GM23338 (cell line): ENCODE results near the gene DGCR8. TPM values are rescaled to one million over a fixed set of nuclear protein-coding genes. Genes with fewer than 3 reads are reported as not detected.

ENCODE experiments used
- ATAC-seq: fragments of 200-7000 bp; cut with Tn5 transposase; 3 replicates; pipeline ENCODE4 v1.9.1; 2020
- DNase-seq: peaks from one replicate; pipeline ENCODE4 v3.0.0-alpha.2; 2015; ENCODE audit warnings: low spot score
- H2AFZ ChIP-seq: fragments of 200-600 bp; sonication (generic); 2 replicates; pipeline ENCODE4 v1.8.0; 2016; ENCODE audit warnings: antibody characterized with exemption, mild to moderate bottlenecking, moderate library complexity
- H3F3A ChIP-seq: fragments of 200-600 bp; sonication (generic); replicated peaks from 2 replicates; pipeline ENCODE4 v1.8.0; 2017; ENCODE audit warnings: antibody characterized with exemption, mixed run types, low read depth
- H3K27ac ChIP-seq: fragments of 200-600 bp; sonication (generic); 2 replicates; pipeline ENCODE4 v1.6.1; 2016; ENCODE audit warnings: low read depth
- H3K27me3 ChIP-seq: fragments of 200-600 bp; sonication (generic); 2 replicates; pipeline ENCODE4 v1.8.0; 2016; ENCODE audit warnings: mild to moderate bottlenecking, mixed run types, moderate library complexity; ENCODE audit not compliant: insufficient read depth
- H3K36me3 ChIP-seq: fragments of 200-600 bp; sonication (generic); 2 replicates; pipeline ENCODE4 v1.8.0; 2016; ENCODE audit warnings: mild to moderate bottlenecking; ENCODE audit not compliant: insufficient read depth
- H3K4me1 ChIP-seq: fragments of 200-600 bp; sonication (generic); 2 replicates; pipeline ENCODE4 v1.8.0; 2016; ENCODE audit warnings: mild to moderate bottlenecking, moderate library complexity; ENCODE audit not compliant: insufficient read depth
- H3K4me2 ChIP-seq: fragments of 200-600 bp; sonication (generic); 2 replicates; pipeline ENCODE4 v1.7.1; 2017; ENCODE audit warnings: mixed run types
- H3K4me3 ChIP-seq: fragments of 200-600 bp; sonication (generic); 2 replicates; pipeline ENCODE4 v1.6.1; 2016; ENCODE audit warnings: mixed run types
- H3K79me2 ChIP-seq: fragments of 200-600 bp; sonication (generic); replicated peaks from 2 replicates; pipeline ENCODE4 v1.8.0; 2017; ENCODE audit warnings: mild to moderate bottlenecking; ENCODE audit not compliant: insufficient read depth
- H3K9me2 ChIP-seq: fragments of 200-600 bp; sonication (generic); 2 replicates; pipeline ENCODE4 v1.8.0; 2017; ENCODE audit not compliant: insufficient read depth
- H4K20me1 ChIP-seq: fragments of 200-600 bp; sonication (generic); replicated peaks from 2 replicates; pipeline ENCODE4 v1.8.0; 2017; ENCODE audit warnings: mild to moderate bottlenecking; ENCODE audit not compliant: insufficient read depth
- H3K27ac Mint-ChIP-seq: 2 replicates; pipeline ENCODE4 v1.8.0; 2020; ENCODE audit warnings: inconsistent platforms, mild to moderate bottlenecking, moderate library complexity, mixed read lengths
- H3K27me3 Mint-ChIP-seq: 3 replicates; pipeline ENCODE4 v1.8.0; 2022; ENCODE audit warnings: low read depth, mild to moderate bottlenecking, moderate library complexity, mixed read lengths, inconsistent platforms; ENCODE audit not compliant: insufficient read depth, poor library complexity
- H3K36me3 Mint-ChIP-seq: 3 replicates; pipeline ENCODE4 v1.8.0; 2021; ENCODE audit warnings: low read depth, mild to moderate bottlenecking, inconsistent platforms, moderate library complexity, mixed read lengths
- H3K4me1 Mint-ChIP-seq: 3 replicates; pipeline ENCODE4 v1.8.0; 2020; ENCODE audit warnings: mild to moderate bottlenecking, inconsistent platforms, mixed read lengths
- H3K4me3 Mint-ChIP-seq: 3 replicates; pipeline ENCODE4 v1.8.0; 2021; ENCODE audit warnings: moderate library complexity, mild to moderate bottlenecking, inconsistent platforms, mixed read lengths
- H3K9me3 Mint-ChIP-seq: 3 replicates; pipeline ENCODE4 v1.8.0; 2020; ENCODE audit warnings: moderate library complexity, mild to moderate bottlenecking, inconsistent platforms, mixed read lengths
- CREB1 ChIP-seq: fragments of 250-450 bp; sonication (Bioruptor Pico); IDR thresholded peaks from 2 replicates; pipeline ENCODE4 v1.5.0; 2020; ENCODE audit warnings: low read depth, mild to moderate bottlenecking, moderate library complexity
- CTCF ChIP-seq, 2 experiments: fragments of 200-600 bp in 1 of 2; sonication (generic) in 1 of 2; conservative IDR thresholded peaks; 2 replicates each; pipeline versions ENCODE4 v1.5.1 to v1.6.1; 2016 to 2017; ENCODE audit warnings: antibody characterized with exemption in 2 of 2, low read depth in 2 of 2, mild to moderate bottlenecking in 2 of 2, moderate library complexity in 1 of 2
- ETS1 ChIP-seq: IDR thresholded peaks from 2 replicates; pipeline ENCODE4 v1.6.1; 2016; ENCODE audit warnings: antibody characterized with exemption
- EZH2 ChIP-seq: fragments of 200-600 bp; sonication (generic); IDR thresholded peaks from one replicate; pipeline ENCODE4 v1.8.0; 2017; ENCODE audit warnings: antibody characterized with exemption, mild to moderate bottlenecking, low read depth; ENCODE audit not compliant: unreplicated experiment
- EZH2phosphoT487 ChIP-seq: fragments of 200-600 bp; sonication (generic); IDR thresholded peaks from one replicate; pipeline ENCODE4 v1.8.1; 2018; ENCODE audit warnings: antibody characterized with exemption; ENCODE audit not compliant: unreplicated experiment
- NANOG ChIP-seq: IDR thresholded peaks from 2 replicates; pipeline ENCODE4 v1.6.1; 2016; ENCODE audit warnings: antibody characterized with exemption, borderline replicate concordance
- REST ChIP-seq: IDR thresholded peaks from one replicate; pipeline ENCODE4 v1.6.1; 2018; ENCODE audit warnings: antibody characterized with exemption; ENCODE audit not compliant: unreplicated experiment
- ZNF462 ChIP-seq: fragments of 250-450 bp; sonication (Bioruptor Pico); IDR thresholded peaks from 2 replicates; pipeline ENCODE4 v1.5.0; 2020; ENCODE audit warnings: mild to moderate bottlenecking, moderate library complexity
- polyA plus RNA-seq: library from polyadenylated mRNA; unstranded; fragments of >200 nt; fragmentation: Nextera tagmentation; extraction: Ambion mirVana; gene quantifications from 2 replicates; pipeline ENCODE4 v1.2.1, GENCODE V29; 2016
- total RNA-seq: library from RNA; depleted of rRNA; stranded (reverse); fragments of >200 nt; shearing (Covaris generic); gene quantifications from 2 replicates; pipeline ENCODE4 v1.2.3, GENCODE V29; 2014

DGCR8 gene
- total and polyA plus RNA-seq, 2 experiments from 2014 or later: 12.2 to 48.9 TPM

- TF ChIP-seq ZNF462 (CRISPR knock-in tag) (no peak), CREB1 (CRISPR knock-in tag) (no peak), EZH2phosphoT487 (no peak), ETS1 (no peak)
Measured at GRCh38 chr22:20143883-20144665, 64.0 kb downstream of the DGCR8 start (continued).

DNA sequence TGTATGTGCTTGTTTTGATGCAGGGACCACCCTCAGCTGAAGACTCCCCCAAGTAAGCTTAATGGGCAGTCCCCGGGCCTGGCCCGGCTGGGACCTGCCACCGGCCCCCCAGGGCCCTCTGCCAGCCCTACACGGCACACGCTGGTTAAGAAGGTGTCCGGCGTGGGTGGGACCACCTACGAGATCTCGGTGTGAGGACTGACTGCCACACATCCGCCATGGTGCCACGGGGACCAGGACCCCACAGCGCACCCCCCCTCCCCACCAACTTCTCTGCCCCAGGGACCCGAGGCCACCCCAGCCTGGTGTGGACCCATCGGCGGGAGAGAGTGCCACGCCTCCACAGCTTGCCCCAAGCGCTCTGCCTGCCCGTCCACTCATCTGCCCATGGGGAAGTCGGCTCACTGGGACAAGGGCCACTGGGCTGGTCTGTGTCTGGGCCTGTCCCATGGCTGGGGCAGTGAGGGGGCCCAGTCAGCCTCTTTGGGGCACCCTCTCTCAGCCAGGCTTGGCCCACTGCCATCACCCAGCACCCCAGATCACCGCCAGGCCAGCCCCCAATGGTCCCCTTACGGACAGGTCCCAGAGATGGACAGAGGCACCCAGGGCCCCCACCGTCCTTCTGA lies 65.3 kb downstream of the DGCR8 start:
- no peak overlapping the region for H3K27ac ChIP-seq
- H3K4me1 Mint-ChIP-seq: no peaks in the 10 kb centered on the region
- no peak overlapping the region for H3K4me2 ChIP-seq
- H3K4me1 ChIP-seq: no peaks in the 10 kb centered on the region
- H3K4me3 ChIP-seq: no peak overlapping the region
- no peaks in the 10 kb centered on the region for H3K36me3 Mint-ChIP-seq
- no peaks in the 10 kb centered on the region for H3K36me3 ChIP-seq
- no peaks in the 10 kb centered on the region for H3K9me3 Mint-ChIP-seq
- no peak for ATAC-seq
- no peaks in the 10 kb centered on the region for H3K9me2 ChIP-seq
- H2AFZ ChIP-seq: no peak overlapping the region
- no peak overlapping the region for H3K4me3 Mint-ChIP-seq
- no peaks in the 10 kb centered on the region for H3F3A ChIP-seq
- DNase-seq: no peak
- H3K27me3 Mint-ChIP-seq: no peaks in the 10 kb centered on the region
- no peak overlapping the region for H3K27ac Mint-ChIP-seq
- no peaks in the 10 kb centered on the region for H3K27me3 ChIP-seq
- H3K79me2 ChIP-seq: no peaks in the 10 kb centered on the region
- H4K20me1 ChIP-seq: no peaks in the 10 kb centered on the region
- TF ChIP-seq EZH2: no peak
- TF ChIP-seq CTCF (conservative IDR thresholded peaks at IDR 0.05; ENCODE audit: low read depth in 2 of 2): no peak
- TF ChIP-seq REST: no peak
- no peak for TF ChIP-seq NANOG
